Measurements from ENCODE around the gene PEMT. TPM values are rescaled to one million over a fixed set of nuclear protein-coding genes. Genes with fewer than 3 reads are reported as not detected.

PEMT gene
- total RNA-seq, 2 experiments from 2014 or later, result 11.4 to 12.0 TPM

- H3K36me3 Mint-ChIP-seq (ENCODE audit: low read depth), result no peaks in the 10 kb centered on the region
- Histone ChIP-seq H3K9me3 (ENCODE audit: control insufficient read depth in 1 of 2, insufficient read depth in 1 of 2, low read length in 2 of 2) (peaks cover 0 to 3% of the 10 kb centered on the region in 2 experiments), H3K4me3 (ENCODE audit: low read length) (no peak overlapping the region), H3K4me1 (ENCODE audit: insufficient read depth, low read length) (no peaks in the 10 kb centered on the region), H3K27ac (ENCODE audit: low read depth in 1 of 2, low read length in 2 of 2) (no peak overlapping the region), H3K27me3 (ENCODE audit: control insufficient read depth in 1 of 2, insufficient read depth in 2 of 2, low read length in 2 of 2) (no peaks in the 10 kb centered on the region), H3K36me3 (ENCODE audit: insufficient read depth, low read length) (no peaks in the 10 kb centered on the region)
- ATAC-seq (ENCODE audit: poor library complexity), result no peak
- no peak for TF ChIP-seq CTCF (IDR thresholded peaks at IDR 0.05)
- no peaks in the 10 kb centered on the region for H3K9me3 Mint-ChIP-seq
- DNase-seq, result no peak
- H3K27ac Mint-ChIP-seq, result no peak overlapping the region
- ChIA-PET POLR2A (no interaction called here), CTCF (no interaction called here)
- H3K4me1 Mint-ChIP-seq (ENCODE audit: low read depth), result no peaks in the 10 kb centered on the region
- no peak overlapping the region for H3K4me3 Mint-ChIP-seq
- intact Hi-C loops (cut with DNase I, micrococcal nuclease), result no loop called here
- no peaks in the 10 kb centered on the region for H3K27me3 Mint-ChIP-seq
Measured at GRCh38 chr17:17606416-17607000, 15.0 kb upstream of the PEMT start.

- intact Hi-C loops (cut with DNase I, micrococcal nuclease), result no loop called here
- POLR2A ChIA-PET, result no interaction called here
- ATAC-seq (ENCODE audit: poor library complexity) (no peak), DNase-seq (no peak)
- no peaks in the 10 kb centered on the region for H3K36me3 ChIP-seq (ENCODE audit: insufficient read depth, low read length)
- H3K27me3 ChIP-seq (ENCODE audit: control insufficient read depth in 1 of 2, insufficient read depth in 2 of 2, low read length in 2 of 2), result no peaks in the 10 kb centered on the region
- H3K9me3 ChIP-seq (ENCODE audit: control insufficient read depth in 1 of 2, insufficient read depth in 1 of 2, low read length in 2 of 2), result peaks cover 0 to 3% of the 10 kb centered on the region in 2 experiments
- no peak overlapping the region for H3K27ac ChIP-seq (ENCODE audit: low read depth in 1 of 2, low read length in 2 of 2)
- no peak overlapping the region for H3K4me3 ChIP-seq (ENCODE audit: low read length)
- Mint-ChIP-seq H3K9me3 (no peaks in the 10 kb centered on the region), H3K27ac (no peak overlapping the region), H3K27me3 (no peaks in the 10 kb centered on the region), H3K4me1 (ENCODE audit: low read depth) (no peaks in the 10 kb centered on the region), H3K36me3 (ENCODE audit: low read depth) (no peaks in the 10 kb centered on the region), H3K4me3 (no peak overlapping the region)
- H3K4me1 ChIP-seq (ENCODE audit: insufficient read depth, low read length), result no peaks in the 10 kb centered on the region
- no peak for TF ChIP-seq CTCF (IDR thresholded peaks at IDR 0.05)
- CTCF ChIA-PET, result no interaction called here
Measured at GRCh38 chr17:17605729-17606088, 14.2 kb upstream of the PEMT start.

- Mint-ChIP-seq H3K27ac (no peak overlapping the region), H3K4me3 (no peak overlapping the region), H3K9me3 (no peaks in the 10 kb centered on the region), H3K4me1 (ENCODE audit: low read depth) (no peaks in the 10 kb centered on the region), H3K27me3 (no peaks in the 10 kb centered on the region), H3K36me3 (ENCODE audit: low read depth) (no peaks in the 10 kb centered on the region)
- H3K4me1 ChIP-seq (ENCODE audit: insufficient read depth, low read length), result no peaks in the 10 kb centered on the region
- no peak for TF ChIP-seq CTCF (IDR thresholded peaks at IDR 0.05)
- POLR2A ChIA-PET, result no interaction called here
- intact Hi-C loops (cut with DNase I, micrococcal nuclease), result no loop called here
- H3K4me3 ChIP-seq (ENCODE audit: low read length), result no peak overlapping the region
- H3K27me3 ChIP-seq (ENCODE audit: control insufficient read depth in 1 of 2, insufficient read depth in 2 of 2, low read length in 2 of 2), result no peaks in the 10 kb centered on the region
- DNase-seq (no peak), ATAC-seq (ENCODE audit: poor library complexity) (no peak)
- no peak overlapping the region for H3K27ac ChIP-seq (ENCODE audit: low read depth in 1 of 2, low read length in 2 of 2)
- CTCF ChIA-PET, result no interaction called here
- peaks cover 0 to 3% of the 10 kb centered on the region in 2 experiments for H3K9me3 ChIP-seq (ENCODE audit: control insufficient read depth in 1 of 2, insufficient read depth in 1 of 2, low read length in 2 of 2)
- H3K36me3 ChIP-seq (ENCODE audit: insufficient read depth, low read length), result no peaks in the 10 kb centered on the region
Measured at GRCh38 chr17:17605083-17605728, 13.7 kb upstream of the PEMT start.

Measured in CD4-positive, alpha-beta T cell (primary cell).